Sigmoid colon (tissue), 7 donors: ENCODE data around the gene CNST. TPM values are rescaled to one million over a fixed set of nuclear protein-coding genes. Genes with fewer than 3 reads are reported as not detected.
A peak's percentile ranks its signal among the peaks of the same experiment; 100 is the strongest.

Experiments
- DNase-seq: peaks from one replicate; pipeline ENCODE4 v3.0.0-alpha.2; 2019
- H3K27ac ChIP-seq, 4 donors: fragments of 200-600 bp; sonication (generic); one replicate each; pipeline ENCODE4 v1.5.1; 2016 to 2019; ENCODE audit warnings: mild to moderate bottlenecking in 1 of 4
- H3K27me3 ChIP-seq, 3 donors: fragments of 200-600 bp; sonication (generic); one replicate each; pipeline ENCODE4 v1.5.1; 2019; ENCODE audit warnings: mild to moderate bottlenecking in 1 of 3
- H3K36me3 ChIP-seq, 4 donors: fragments of 200-600 bp; sonication (generic); one replicate each; pipeline ENCODE4 v1.5.1; 2016 to 2019
- H3K4me1 ChIP-seq, 4 donors: fragments of 200-600 bp; sonication (generic); one replicate each; pipeline ENCODE4 v1.5.1; 2017 to 2019
- H3K4me3 ChIP-seq, 4 donors: fragments of 200-600 bp; sonication (generic); one replicate each; pipeline ENCODE4 v1.5.1; 2017 to 2019; ENCODE audit warnings: mild to moderate bottlenecking in 2 of 4, moderate library complexity in 1 of 4
- H3K9me3 ChIP-seq, 4 donors: fragments of 200-600 bp in 3 of 4; sonication (generic) in 3 of 4; one replicate each; pipeline versions ENCODE4 v1.5.1 to v1.6.1; 2013 to 2019
- CTCF ChIP-seq, 4 experiments: fragments of 450-650 bp in 3 of 4; fragments of 200-600 bp in 1 of 4; IDR thresholded peaks; one replicate each; pipeline ENCODE4 v1.5.1; 2016 to 2019; ENCODE audit warnings: antibody characterized with exemption in 4 of 4, mild to moderate bottlenecking in 3 of 4, moderate library complexity in 2 of 4
- EP300 ChIP-seq, 4 donors: sonication (generic); formaldehyde crosslinking; IDR thresholded peaks; one replicate each; pipeline ENCODE4 v1.6.1; 2017; ENCODE audit warnings: antibody characterized with exemption in 4 of 4
- POLR2A ChIP-seq, 2 donors: fragments of 450-650 bp; IDR thresholded peaks; one replicate each; pipeline ENCODE4 v1.6.1; 2016; ENCODE audit warnings: antibody characterized with exemption in 2 of 2, mild to moderate bottlenecking in 2 of 2, moderate library complexity in 2 of 2
- POLR2AphosphoS5 ChIP-seq, 4 donors: sonication (generic); formaldehyde crosslinking; IDR thresholded peaks; one replicate each; pipeline ENCODE4 v1.6.1; 2017; ENCODE audit warnings: antibody characterized with exemption in 4 of 4
- WGBS, 2 donors: extraction: QIAGEN DNeasy Blood & Tissue Kit; methylation state at CpG; one replicate each; pipeline ENCODE4 v1.1.7; 2013; 5-methylcytosine and 5-hydroxymethylcytosine counted together
- intact Hi-C: fragments of 100-400 bp; cut with DNase I; formaldehyde crosslinking; loops from one replicate; pipeline ENCODE4 v1.15.1; 2023
- polyA plus RNA-seq, 3 donors: library from polyadenylated mRNA; stranded (reverse); fragments of 200-250 nt; gene quantifications; one replicate each; pipeline ENCODE4 v1.2.3, GENCODE V29; 2013
- total RNA-seq, 4 donors: library from RNA; depleted of rRNA; stranded (reverse); fragments of >200 nt; gene quantifications; one replicate each; pipeline ENCODE4 v1.1.0, GENCODE V29; 2016
- donor health status: healthy with polysubstance abuse.
- donor health status: Bipolar disorder and iron deficiency.
- donor health status: healthy.

The CNST gene
- total and polyA plus RNA-seq, 7 donors, result 9.0 to 39.2 (median 26.0) TPM

GRCh38 chr1:246618240-246618808 lies 52.1 kb downstream of the CNST start:
- WGBS, 2 donors, result 92 to 93% methylated on average over 4 of the region's 4 CpGs
- peaks cover 0 to 32% (median 28%) of the 10 kb centered on the region in 4 donors for H3K4me1 ChIP-seq
- peaks cover 0 to 20% (median 0%) of the 10 kb centered on the region in 4 donors for H3K36me3 ChIP-seq
- TF ChIP-seq EP300 (IDR thresholded peaks at IDR 0.05) (no peak), POLR2AphosphoS5 (IDR thresholded peaks at IDR 0.05) (no peak), POLR2A (IDR thresholded peaks at IDR 0.05) (no peak), CTCF (IDR thresholded peaks at IDR 0.05) (no peak)
- no peak overlapping the region for H3K4me3 ChIP-seq
- intact Hi-C loops, result no loop called here
- no peaks in the 10 kb centered on the region for H3K9me3 ChIP-seq
- no peaks in the 10 kb centered on the region for H3K27me3 ChIP-seq
- peak overlapping the region; percentile 66 to 82 (median 73) for H3K27ac ChIP-seq
- no peak for DNase-seq

DNA sequence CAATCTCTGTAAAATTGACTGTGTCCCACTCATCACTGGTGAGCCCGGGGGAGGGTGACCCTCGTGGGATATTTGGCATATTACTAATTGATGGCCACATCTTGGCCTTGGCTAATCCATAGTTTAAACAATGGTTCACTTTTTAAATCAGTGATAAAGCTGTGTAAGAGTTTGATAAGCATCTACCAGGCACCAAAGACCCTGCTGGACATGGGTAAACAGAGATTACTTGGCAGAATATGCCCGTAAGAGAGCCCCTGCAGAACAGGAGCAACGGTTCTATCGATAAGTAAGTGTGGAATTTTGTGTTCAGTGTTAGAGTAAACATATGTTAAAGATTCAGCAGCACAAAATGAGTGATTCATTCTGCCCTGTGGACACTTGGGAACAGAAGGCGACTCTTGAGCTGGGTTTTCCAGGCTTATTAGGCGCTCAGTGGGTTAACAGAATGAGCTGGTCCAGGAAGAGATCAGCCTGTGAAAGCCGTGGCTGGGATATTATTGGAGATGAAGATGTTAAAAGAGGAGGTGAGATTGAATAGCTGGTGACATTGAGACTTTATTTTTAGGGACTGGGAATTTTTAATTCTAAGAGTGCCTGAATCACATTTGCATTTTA lies 55.9 kb downstream of the CNST start:
- intact Hi-C loops, result no loop called here
- peaks cover 0 to 47% (median 0%) of the 10 kb centered on the region in 4 donors for H3K36me3 ChIP-seq
- peak overlapping the region in 1 of 4 donors; percentile 56 for H3K27ac ChIP-seq
- H3K9me3 ChIP-seq, result no peaks in the 10 kb centered on the region
- H3K4me3 ChIP-seq, result no peak overlapping the region
- DNase-seq, result no peak
- TF ChIP-seq POLR2A (IDR thresholded peaks at IDR 0.05) (no peak), POLR2AphosphoS5 (IDR thresholded peaks at IDR 0.05) (no peak), EP300 (IDR thresholded peaks at IDR 0.05) (no peak), CTCF (IDR thresholded peaks at IDR 0.05) (no peak)
- H3K27me3 ChIP-seq, result no peaks in the 10 kb centered on the region
- 75 to 84% methylated on average over 8 of the region's 8 CpGs for WGBS, 2 donors
- H3K4me1 ChIP-seq, result peaks cover 0 to 21% (median 14%) of the 10 kb centered on the region in 4 donors

DNA sequence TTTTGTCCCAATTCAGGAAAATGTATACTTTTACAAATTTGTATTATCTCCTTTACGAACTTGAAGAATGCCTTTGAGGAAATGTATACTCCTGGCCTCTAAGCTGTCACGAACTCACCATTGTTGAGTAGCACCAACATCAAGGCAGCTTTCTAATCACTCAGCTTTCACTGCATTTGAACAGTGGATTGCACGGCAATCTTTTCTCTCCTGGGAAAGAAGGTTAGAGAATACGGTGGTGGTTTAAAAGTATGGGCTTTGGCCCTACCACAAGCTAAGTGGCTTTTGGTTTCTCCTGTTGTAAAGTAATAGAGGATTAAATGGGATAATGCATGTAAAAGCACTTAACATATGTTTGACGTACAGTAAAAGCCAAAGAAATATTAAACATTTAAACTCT lies 57.8 kb downstream of the CNST start:
- Histone ChIP-seq H3K27ac (no peak overlapping the region), H3K4me3 (no peak overlapping the region), H3K36me3 (peaks cover 0 to 47% (median 0%) of the 10 kb centered on the region in 4 donors)

DNA sequence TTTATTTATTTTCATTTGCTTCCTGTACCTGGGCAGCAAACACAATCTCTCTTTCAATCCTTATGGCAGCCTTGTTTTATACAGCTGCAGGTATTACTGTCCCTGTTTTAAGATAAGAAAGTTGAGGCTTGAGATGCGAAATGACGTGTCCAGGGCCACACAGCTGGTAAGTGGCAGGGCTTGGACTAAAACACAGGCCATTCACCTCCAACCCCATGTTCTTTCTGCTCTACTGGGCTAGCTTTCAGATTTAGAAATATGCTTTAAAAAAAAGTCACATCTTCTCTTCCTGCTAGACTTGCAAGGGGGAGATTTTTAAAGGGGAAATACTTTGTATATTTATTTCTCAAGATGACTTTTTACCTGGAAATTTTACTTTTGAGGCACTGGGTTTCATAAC lies 62.8 kb downstream of the CNST start:
- no peaks in the 10 kb centered on the region for H3K9me3 ChIP-seq
- no peak for TF ChIP-seq POLR2AphosphoS5 (IDR thresholded peaks at IDR 0.05)
- peaks cover 0 to 26% (median 13%) of the 10 kb centered on the region in 4 donors for H3K4me1 ChIP-seq
- H3K36me3 ChIP-seq, result peaks cover 0 to 23% (median 0%) of the 10 kb centered on the region in 4 donors
- no peak for DNase-seq
- no peaks in the 10 kb centered on the region for H3K27me3 ChIP-seq
- H3K4me3 ChIP-seq, result no peak overlapping the region
- H3K27ac ChIP-seq, result peak overlapping the region in 3 of 4 donors; percentile 40 to 66 (median 56)
- 85 to 89% methylated on average over 2 of the region's 2 CpGs for WGBS, 2 donors
- intact Hi-C loops, result no loop called here

More for the DNA sequence above, 57.8 kb downstream of the CNST start:
- Histone ChIP-seq H3K27me3 (no peaks in the 10 kb centered on the region), H3K9me3 (no peaks in the 10 kb centered on the region), H3K4me1 (peaks cover 0 to 5% (median 2%) of the 10 kb centered on the region in 4 donors)
- intact Hi-C loops, result no loop called here
- DNase-seq, result no peak
- 76 to 96% methylated on average over 5 of the region's 5 CpGs for WGBS, 2 donors
- TF ChIP-seq POLR2AphosphoS5 (IDR thresholded peaks at IDR 0.05) (no peak), POLR2A (IDR thresholded peaks at IDR 0.05) (no peak), EP300 (IDR thresholded peaks at IDR 0.05) (no peak), CTCF (IDR thresholded peaks at IDR 0.05) (no peak)

- WGBS, 2 donors, result 91 to 96% methylated on average over 5 of the region's 5 CpGs
- Histone ChIP-seq H3K4me1 (peaks cover 0 to 26% (median 13%) of the 10 kb centered on the region in 4 donors), H3K27me3 (no peaks in the 10 kb centered on the region), H3K9me3 (no peaks in the 10 kb centered on the region), H3K27ac (peak overlapping the region in 3 of 4 donors; percentile 27 to 66 (median 40)), H3K4me3 (no peak overlapping the region), H3K36me3 (peaks cover 0 to 23% (median 0%) of the 10 kb centered on the region in 4 donors)
- intact Hi-C loops, result loop anchor here (5.0 kb wide), 1 partner anchor 63 kb away; the partner anchor contains the start of genes CNST and TFB2M
- TF ChIP-seq POLR2AphosphoS5 (IDR thresholded peaks at IDR 0.05) (no peak), EP300 (IDR thresholded peaks at IDR 0.05) (no peak), POLR2A (IDR thresholded peaks at IDR 0.05) (no peak), CTCF (IDR thresholded peaks at IDR 0.05) (no peak)
- DNase-seq, result no peak
Observed at GRCh38 chr1:246629976-246630375, 63.7 kb downstream of the CNST start.
